ENCODE measurements around the gene PCGF6.

PCGF6 gene

GRCh38 chr10:103254538-103255325 is 96.2 kb downstream of the PCGF6 start:
- no peak for DNase-seq

GRCh38 chr10:103254113-103254512 is 96.8 kb downstream of the PCGF6 start:
- DNase-seq: no peak

All from NCI-H1417 (cell line).